Panc1 (cell line): Measurements from ENCODE around the gene CARMIL3. TPM values are rescaled to one million over a fixed set of nuclear protein-coding genes. Genes with fewer than 3 reads are reported as not detected.
"Not testable (repeated sequence)": the region's sequence is repeated elsewhere in the genome, so short reads cannot be mapped to it uniquely, and the experiment has no call there.

Experiments used
- ATAC-seq: fragments of 200-7000 bp; cut with Tn5 transposase; 2 replicates; pipeline ENCODE4 v1.9.1; 2020; ENCODE audit warnings: mild to moderate bottlenecking, moderate library complexity
- BruUV-seq: library from RNA; stranded (reverse); fragments of 400-500 nt; replicated peaks from 2 replicates; lab custom pipeline; 2021; lab: Mats Ljungman, UMichigan
- CTCF ChIA-PET: fragments of 300-600 bp; sonication (Branson Sonifier 250); formaldehyde crosslinking; loops from one replicate; lab custom pipeline; 2022; ENCODE audit warnings: antibody characterized with exemption; lab: Charles Lee
- POLR2A ChIA-PET: fragments of 300-600 bp; sonication (Branson Sonifier 250); formaldehyde crosslinking; loops from one replicate; lab custom pipeline; 2022; ENCODE audit warnings: antibody characterized with exemption; lab: Charles Lee
- DNase-seq: peaks from one replicate; pipeline ENCODE4 v3.0.0-alpha.2; 2010; ENCODE audit warnings: low read depth, low spot score
- H3K27ac ChIP-seq: 2 replicates; pipeline ENCODE4 v1.5.1; 2011; ENCODE audit warnings: mild to moderate bottlenecking, low read length, inconsistent platforms
- H3K27me3 ChIP-seq: fragments of 200-500 bp; sonication (Bioruptor generic); 2 replicates; pipeline ENCODE4 v1.6.0; 2014; ENCODE audit warnings: low read length, inconsistent platforms; ENCODE audit not compliant: control insufficient read depth, insufficient read depth
- H3K36me3 ChIP-seq: fragments of 200-500 bp; sonication (Bioruptor generic); 2 replicates; pipeline ENCODE4 v1.5.1; 2014; ENCODE audit warnings: inconsistent platforms, mild to moderate bottlenecking, low read length, moderate library complexity; ENCODE audit not compliant: control insufficient read depth, insufficient read depth
- H3K4me1 ChIP-seq: 2 replicates; pipeline ENCODE4 v1.5.1; 2011; ENCODE audit warnings: inconsistent platforms, mild to moderate bottlenecking, low read length, moderate library complexity; ENCODE audit not compliant: control insufficient read depth, insufficient read depth
- H3K4me3 ChIP-seq, 2 experiments: 2 replicates each; pipeline ENCODE4 v1.5.1; 2011 to 2012; ENCODE audit warnings: low read depth in 2 of 2, low read length in 2 of 2, mild to moderate bottlenecking in 2 of 2, inconsistent platforms in 1 of 2, moderate library complexity in 1 of 2
- H3K9me3 ChIP-seq: fragments of 200-500 bp; sonication (Bioruptor generic); 2 replicates; pipeline ENCODE4 v1.5.1; 2014; ENCODE audit warnings: low read depth, mild to moderate bottlenecking, inconsistent platforms, low read length, moderate library complexity; ENCODE audit not compliant: control insufficient read depth, insufficient read depth
- POLR2AphosphoS5 ChIP-seq: IDR thresholded peaks from 2 replicates; pipeline ENCODE4 v1.6.1; 2012; ENCODE audit warnings: mild to moderate bottlenecking, low read depth, low read length, moderate library complexity
- SIN3A ChIP-seq: IDR thresholded peaks from 2 replicates; pipeline ENCODE4 v1.6.1; 2012; ENCODE audit warnings: low read depth, mild to moderate bottlenecking, low read length, moderate library complexity, borderline replicate concordance; ENCODE audit not compliant: insufficient read depth
- TCF7L2 ChIP-seq: IDR thresholded peaks from 2 replicates; pipeline ENCODE4 v1.6.1; 2011; ENCODE audit warnings: mild to moderate bottlenecking, low read depth, low read length, inconsistent platforms
- in situ Hi-C: cut with HindIII; loops from 2 replicates; pipeline ENCODE4 v1.10.0; 2016; ENCODE audit warnings: low sequenced_read_pairs, low pct_unique_long_range_greater_than_20kb
- intact Hi-C: fragments of 100-400 bp; cut with micrococcal nuclease; formaldehyde crosslinking; loops from one replicate; pipeline ENCODE4 v1.10.0; 2022; ENCODE audit not compliant: unreplicated experiment
- total RNA-seq: library from RNA; stranded (reverse); gene quantifications from one replicate; pipeline ENCODE4 v1.2.1, GENCODE V29; 2021; ENCODE audit not compliant: unreplicated experiment
- TF ChIP-seq, protein P1 (sequence below): fragments of 450-650 bp; IDR thresholded peaks from 2 replicates; pipeline ENCODE4 v1.5.1; 2017; ENCODE audit warnings: mild to moderate bottlenecking
- TF ChIP-seq, protein P2 (sequence below), 2 experiments: IDR thresholded peaks; 2 replicates each; pipeline ENCODE4 v1.6.1; 2011 to 2012; ENCODE audit warnings: low read depth in 2 of 2, control low read depth in 1 of 2, low read length in 1 of 2, mild to moderate bottlenecking in 1 of 2, moderate library complexity in 1 of 2; ENCODE audit not compliant: insufficient read depth in 1 of 2

CARMIL3 gene
- total RNA-seq, 1 experiment from 2014 or later, result 0.15 TPM

GRCh38 chr14:24103451-24103850 lies 51.6 kb downstream of the CARMIL3 start:
- Histone ChIP-seq H3K4me1 (no peaks in the 10 kb centered on the region), H3K9me3 (no peaks in the 10 kb centered on the region), H3K4me3 (no peak overlapping the region), H3K36me3 (no peaks in the 10 kb centered on the region), H3K27me3 (no peaks in the 10 kb centered on the region), H3K27ac (no peak overlapping the region)
- in situ Hi-C loops, result no loop called here
- POLR2A ChIA-PET, result no interaction called here
- no peak for DNase-seq
- no TSS peak for BruUV-seq
- no peak for TF ChIP-seq SIN3A
- TF ChIP-seq, protein P1, sequence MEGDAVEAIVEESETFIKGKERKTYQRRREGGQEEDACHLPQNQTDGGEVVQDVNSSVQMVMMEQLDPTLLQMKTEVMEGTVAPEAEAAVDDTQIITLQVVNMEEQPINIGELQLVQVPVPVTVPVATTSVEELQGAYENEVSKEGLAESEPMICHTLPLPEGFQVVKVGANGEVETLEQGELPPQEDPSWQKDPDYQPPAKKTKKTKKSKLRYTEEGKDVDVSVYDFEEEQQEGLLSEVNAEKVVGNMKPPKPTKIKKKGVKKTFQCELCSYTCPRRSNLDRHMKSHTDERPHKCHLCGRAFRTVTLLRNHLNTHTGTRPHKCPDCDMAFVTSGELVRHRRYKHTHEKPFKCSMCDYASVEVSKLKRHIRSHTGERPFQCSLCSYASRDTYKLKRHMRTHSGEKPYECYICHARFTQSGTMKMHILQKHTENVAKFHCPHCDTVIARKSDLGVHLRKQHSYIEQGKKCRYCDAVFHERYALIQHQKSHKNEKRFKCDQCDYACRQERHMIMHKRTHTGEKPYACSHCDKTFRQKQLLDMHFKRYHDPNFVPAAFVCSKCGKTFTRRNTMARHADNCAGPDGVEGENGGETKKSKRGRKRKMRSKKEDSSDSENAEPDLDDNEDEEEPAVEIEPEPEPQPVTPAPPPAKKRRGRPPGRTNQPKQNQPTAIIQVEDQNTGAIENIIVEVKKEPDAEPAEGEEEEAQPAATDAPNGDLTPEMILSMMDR, result no peak
- intact Hi-C loops, result no loop called here
- CTCF ChIA-PET, result no interaction called here
- ATAC-seq, result no peak

- H3K27me3 ChIP-seq, intact Hi-C loops, CTCF ChIA-PET, H3K27ac ChIP-seq, POLR2A ChIA-PET, DNase-seq, H3K9me3 ChIP-seq, H3K4me1 ChIP-seq, in situ Hi-C loops, H3K4me3 ChIP-seq, H3K36me3 ChIP-seq, BruUV-seq, ATAC-seq: not testable (repeated sequence)
Observed at GRCh38 chr14:24105609-24106239, 53.9 kb downstream of the CARMIL3 start.

GRCh38 chr14:24106672-24107271 lies 55.0 kb downstream of the CARMIL3 start:
- no peaks in the 10 kb centered on the region for H3K27me3 ChIP-seq
- DNase-seq (no peak), ATAC-seq (no peak)
- POLR2A ChIA-PET, result no interaction called here
- no peak overlapping the region for H3K27ac ChIP-seq
- intact Hi-C loops (no loop called here), in situ Hi-C loops (no loop called here)
- no peaks in the 10 kb centered on the region for H3K4me1 ChIP-seq
- CTCF ChIA-PET, result interaction anchor here (2.5 kb wide), 1 partner anchor 49 kb away, joined by 37 read pairs; no protein-coding TSS in a partner anchor
- H3K36me3 ChIP-seq, result no peaks in the 10 kb centered on the region
- H3K9me3 ChIP-seq, result no peaks in the 10 kb centered on the region
- no peak overlapping the region for H3K4me3 ChIP-seq
- no TSS peak for BruUV-seq
- TF ChIP-seq, protein P1, result no peak
- no peak for TF ChIP-seq POLR2AphosphoS5
- TF ChIP-seq, protein P2, sequence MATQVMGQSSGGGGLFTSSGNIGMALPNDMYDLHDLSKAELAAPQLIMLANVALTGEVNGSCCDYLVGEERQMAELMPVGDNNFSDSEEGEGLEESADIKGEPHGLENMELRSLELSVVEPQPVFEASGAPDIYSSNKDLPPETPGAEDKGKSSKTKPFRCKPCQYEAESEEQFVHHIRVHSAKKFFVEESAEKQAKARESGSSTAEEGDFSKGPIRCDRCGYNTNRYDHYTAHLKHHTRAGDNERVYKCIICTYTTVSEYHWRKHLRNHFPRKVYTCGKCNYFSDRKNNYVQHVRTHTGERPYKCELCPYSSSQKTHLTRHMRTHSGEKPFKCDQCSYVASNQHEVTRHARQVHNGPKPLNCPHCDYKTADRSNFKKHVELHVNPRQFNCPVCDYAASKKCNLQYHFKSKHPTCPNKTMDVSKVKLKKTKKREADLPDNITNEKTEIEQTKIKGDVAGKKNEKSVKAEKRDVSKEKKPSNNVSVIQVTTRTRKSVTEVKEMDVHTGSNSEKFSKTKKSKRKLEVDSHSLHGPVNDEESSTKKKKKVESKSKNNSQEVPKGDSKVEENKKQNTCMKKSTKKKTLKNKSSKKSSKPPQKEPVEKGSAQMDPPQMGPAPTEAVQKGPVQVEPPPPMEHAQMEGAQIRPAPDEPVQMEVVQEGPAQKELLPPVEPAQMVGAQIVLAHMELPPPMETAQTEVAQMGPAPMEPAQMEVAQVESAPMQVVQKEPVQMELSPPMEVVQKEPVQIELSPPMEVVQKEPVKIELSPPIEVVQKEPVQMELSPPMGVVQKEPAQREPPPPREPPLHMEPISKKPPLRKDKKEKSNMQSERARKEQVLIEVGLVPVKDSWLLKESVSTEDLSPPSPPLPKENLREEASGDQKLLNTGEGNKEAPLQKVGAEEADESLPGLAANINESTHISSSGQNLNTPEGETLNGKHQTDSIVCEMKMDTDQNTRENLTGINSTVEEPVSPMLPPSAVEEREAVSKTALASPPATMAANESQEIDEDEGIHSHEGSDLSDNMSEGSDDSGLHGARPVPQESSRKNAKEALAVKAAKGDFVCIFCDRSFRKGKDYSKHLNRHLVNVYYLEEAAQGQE (IDR thresholded peaks at IDR 0.05; ENCODE audit: insufficient read depth in 1 of 2, low read depth in 2 of 2, low read length in 1 of 2), result no peak
- no peak for TF ChIP-seq SIN3A
- no peak for TF ChIP-seq TCF7L2
